CD14-positive monocyte (primary cell): ENCODE data around the gene CUX1. TPM values are rescaled to one million over a fixed set of nuclear protein-coding genes. Genes with fewer than 3 reads are reported as not detected.

Experiments used
- DNase-seq, 3 donors: peaks; one replicate each; pipeline ENCODE4 v3.0.0-alpha.2; 2011 to 2022
- H2AFZ ChIP-seq: 2 replicates; pipeline ENCODE4 v1.6.0; 2012; ENCODE audit warnings: mild to moderate bottlenecking, low read depth, low read length, inconsistent platforms; ENCODE audit not compliant: insufficient read depth, poor library complexity, severe bottlenecking
- H3K27ac ChIP-seq, 2 donors: 1 replicate in 1 of 2; 2 replicates in 1 of 2; pipeline ENCODE4 v1.5.1; 2012 to 2013; ENCODE audit warnings: low read length in 2 of 2, control low read depth in 1 of 2, inconsistent platforms in 1 of 2, low read depth in 1 of 2, mild to moderate bottlenecking in 1 of 2
- H3K27me3 ChIP-seq, 2 donors: one replicate each; pipeline versions ENCODE4 v1.6.0 to v1.6.1; 2011 to 2013; ENCODE audit warnings: low read length in 2 of 2; ENCODE audit not compliant: control insufficient read depth in 2 of 2, insufficient read depth in 2 of 2
- H3K36me3 ChIP-seq, 2 donors: replicated peaks in 1 of 2; 1 replicate in 1 of 2; 2 replicates in 1 of 2; pipeline versions ENCODE4 v1.5.1 to v1.6.1; 2012 to 2013; ENCODE audit warnings: low read length in 2 of 2, control low read depth in 1 of 2, inconsistent platforms in 1 of 2, mild to moderate bottlenecking in 1 of 2; ENCODE audit not compliant: insufficient read depth in 2 of 2, control insufficient read depth in 1 of 2
- H3K4me1 ChIP-seq, 2 donors: 1 replicate in 1 of 2; 2 replicates in 1 of 2; pipeline versions ENCODE4 v1.5.1 to v1.6.1; 2012 to 2013; ENCODE audit warnings: low read length in 2 of 2, control low read depth in 1 of 2, inconsistent platforms in 1 of 2, mild to moderate bottlenecking in 1 of 2, moderate library complexity in 1 of 2; ENCODE audit not compliant: insufficient read depth in 2 of 2, control insufficient read depth in 1 of 2
- H3K4me2 ChIP-seq: replicated peaks from 2 replicates; pipeline ENCODE3; 2012; ENCODE audit warnings: low read length, moderate library complexity, mild to moderate bottlenecking; ENCODE audit not compliant: poor library complexity, severe bottlenecking; ENCODE audit errors: extremely low read depth
- H3K4me3 ChIP-seq, 3 experiments: fragments of 200-600 bp in 1 of 3; sonication (generic) in 1 of 3; replicated peaks in 1 of 3; 1 replicate in 2 of 3; 2 replicates in 1 of 3; pipeline ENCODE4 v1.5.1; 2011 to 2013; ENCODE audit warnings: low read length in 3 of 3, mild to moderate bottlenecking in 3 of 3, control low read depth in 2 of 3, low read depth in 2 of 3, inconsistent platforms in 1 of 3, moderate library complexity in 1 of 3
- H3K79me2 ChIP-seq: 2 replicates; pipeline ENCODE4 v1.6.0; 2012; ENCODE audit warnings: mild to moderate bottlenecking, control low read depth, inconsistent platforms, low read length, moderate library complexity; ENCODE audit not compliant: insufficient read depth
- H3K9ac ChIP-seq: 2 replicates; pipeline ENCODE4 v1.6.0; 2017; ENCODE audit warnings: low read length, mild to moderate bottlenecking; ENCODE audit not compliant: insufficient read depth, poor library complexity, severe bottlenecking
- H3K9me3 ChIP-seq, 2 donors: replicated peaks in 1 of 2; 1 replicate in 1 of 2; 2 replicates in 1 of 2; pipeline versions ENCODE4 v1.5.1 to v1.6.1; 2012 to 2013; ENCODE audit warnings: low read length in 2 of 2, control low read depth in 1 of 2; ENCODE audit not compliant: control insufficient read depth in 1 of 2, insufficient read depth in 1 of 2
- H4K20me1 ChIP-seq: 2 replicates; pipeline ENCODE4 v1.6.0; 2012; ENCODE audit warnings: mild to moderate bottlenecking, low read length, control low read depth, moderate library complexity; ENCODE audit not compliant: insufficient read depth
- H3K27ac Mint-ChIP-seq, 7 donors: one replicate each; pipeline ENCODE4 v1.8.0; 2020; ENCODE audit warnings: mild to moderate bottlenecking in 7 of 7, mixed read lengths in 7 of 7, moderate library complexity in 6 of 7, inconsistent platforms in 2 of 7
- H3K27me3 Mint-ChIP-seq, 3 donors: one replicate each; pipeline ENCODE4 v1.8.0; 2021 to 2022; ENCODE audit warnings: low read depth in 3 of 3, mild to moderate bottlenecking in 3 of 3, mixed read lengths in 3 of 3, moderate library complexity in 3 of 3, inconsistent platforms in 1 of 3
- H3K36me3 Mint-ChIP-seq, 2 donors: one replicate each; pipeline ENCODE4 v1.8.0; 2020; ENCODE audit warnings: mixed read lengths in 2 of 2, inconsistent platforms in 1 of 2, mild to moderate bottlenecking in 1 of 2
- H3K4me1 Mint-ChIP-seq: one replicate; pipeline ENCODE4 v1.8.0; 2020; ENCODE audit warnings: mild to moderate bottlenecking, mixed read lengths
- H3K4me3 Mint-ChIP-seq, 2 donors: one replicate each; pipeline ENCODE4 v1.8.0; 2020; ENCODE audit warnings: mild to moderate bottlenecking in 2 of 2, mixed read lengths in 2 of 2, moderate library complexity in 1 of 2
- H3K9me3 Mint-ChIP-seq, 7 donors: one replicate each; pipeline ENCODE4 v1.8.0; 2020 to 2022; ENCODE audit warnings: mixed read lengths in 7 of 7, mild to moderate bottlenecking in 6 of 7, moderate library complexity in 6 of 7, inconsistent platforms in 2 of 7
- WGBS: methylation state at CpG from one replicate; pipeline ENCODE4 v1.1.5; 2013; ENCODE audit warnings: missing lambda C conversion rate; ENCODE audit not compliant: insufficient coverage; 5-methylcytosine and 5-hydroxymethylcytosine counted together
- intact Hi-C, 2 donors: fragments of 100-400 bp; cut with micrococcal nuclease; formaldehyde crosslinking; loops; one replicate each; pipeline versions ENCODE4 v1.15.0 to v1.15.1; 2023
- polyA plus RNA-seq, 3 donors: library from polyadenylated mRNA; depleted of rRNA in 1 of 3; unstranded in 2 of 3; stranded (reverse) in 1 of 3; fragments of 300-500 nt in 2 of 3; fragments of >200 nt in 1 of 3; fragmentation: Illumina TruSeq in 2 of 3; gene quantifications; 1 replicate in 2 of 3; 2 replicates in 1 of 3; pipeline ENCODE4 v1.2.3, GENCODE V29; 2012 to 2021
- TF ChIP-seq, protein P1 (sequence below): fragments of 200-600 bp; IDR thresholded peaks from one replicate; pipeline ENCODE4 v1.8.0; 2022; ENCODE audit warnings: antibody characterized with exemption, mild to moderate bottlenecking

The CUX1 gene
- polyA plus RNA-seq, 3 donors, result 17.6 to 38.0 (median 28.0) TPM

DNA sequence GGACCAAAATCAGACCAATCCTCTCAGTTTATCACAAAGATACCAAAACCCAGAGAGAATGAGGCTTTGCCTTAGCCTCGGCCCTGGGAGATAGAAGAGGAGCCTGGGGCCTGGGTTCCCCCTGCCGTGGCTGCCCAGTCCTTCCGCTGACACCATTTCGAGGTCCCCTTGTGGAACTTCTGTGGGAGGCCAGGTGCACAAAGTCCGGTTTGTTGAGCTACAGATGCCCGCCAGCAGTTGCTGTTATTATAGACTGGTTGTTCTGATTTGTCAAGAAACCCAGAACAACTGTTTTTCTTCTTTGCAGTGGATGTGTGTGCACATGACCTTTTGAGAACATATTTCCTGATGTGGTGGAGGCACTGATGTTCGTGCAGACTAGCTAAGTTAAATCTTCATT is 47.6 kb downstream of the CUX1 start:
- DNase-seq, result no peak
- H3K27ac ChIP-seq, result peak overlapping the region in 1 of 2 donors; percentile 28
- H3K4me3 Mint-ChIP-seq, result no peak overlapping the region
- H3K4me2 ChIP-seq, result no peak overlapping the region
- peaks cover 100% of the 10 kb centered on the region for H4K20me1 ChIP-seq
- no peaks in the 10 kb centered on the region for H3K27me3 ChIP-seq
- no peak overlapping the region for H3K9ac ChIP-seq
- intact Hi-C loops, result loop anchor here in 1 of 2 donors (5.0 to 10.0 kb wide), 2 partner anchors 37 to 90 kb away; no protein-coding TSS in a partner anchor
- H3K36me3 Mint-ChIP-seq, result peaks cover 11 to 40% of the 10 kb centered on the region in 2 donors
- no peak overlapping the region for H2AFZ ChIP-seq
- TF ChIP-seq, protein P1, sequence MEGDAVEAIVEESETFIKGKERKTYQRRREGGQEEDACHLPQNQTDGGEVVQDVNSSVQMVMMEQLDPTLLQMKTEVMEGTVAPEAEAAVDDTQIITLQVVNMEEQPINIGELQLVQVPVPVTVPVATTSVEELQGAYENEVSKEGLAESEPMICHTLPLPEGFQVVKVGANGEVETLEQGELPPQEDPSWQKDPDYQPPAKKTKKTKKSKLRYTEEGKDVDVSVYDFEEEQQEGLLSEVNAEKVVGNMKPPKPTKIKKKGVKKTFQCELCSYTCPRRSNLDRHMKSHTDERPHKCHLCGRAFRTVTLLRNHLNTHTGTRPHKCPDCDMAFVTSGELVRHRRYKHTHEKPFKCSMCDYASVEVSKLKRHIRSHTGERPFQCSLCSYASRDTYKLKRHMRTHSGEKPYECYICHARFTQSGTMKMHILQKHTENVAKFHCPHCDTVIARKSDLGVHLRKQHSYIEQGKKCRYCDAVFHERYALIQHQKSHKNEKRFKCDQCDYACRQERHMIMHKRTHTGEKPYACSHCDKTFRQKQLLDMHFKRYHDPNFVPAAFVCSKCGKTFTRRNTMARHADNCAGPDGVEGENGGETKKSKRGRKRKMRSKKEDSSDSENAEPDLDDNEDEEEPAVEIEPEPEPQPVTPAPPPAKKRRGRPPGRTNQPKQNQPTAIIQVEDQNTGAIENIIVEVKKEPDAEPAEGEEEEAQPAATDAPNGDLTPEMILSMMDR, result no peak
- no peaks in the 10 kb centered on the region for H3K9me3 Mint-ChIP-seq
- peak overlapping the region in 3 of 7 donors; percentile 24 to 63 (median 42) for H3K27ac Mint-ChIP-seq
- H3K9me3 ChIP-seq, result no peaks in the 10 kb centered on the region
- 81% methylated on average over 5 of the region's 7 CpGs for WGBS
- peaks cover 7 to 14% of the 10 kb centered on the region in 2 donors for H3K36me3 ChIP-seq
- peaks cover 100% of the 10 kb centered on the region for H3K79me2 ChIP-seq
- H3K27me3 Mint-ChIP-seq, result peaks cover 0 to 4% (median 0%) of the 10 kb centered on the region in 3 donors
- peaks cover 4 to 5% of the 10 kb centered on the region in 2 donors for H3K4me1 ChIP-seq
- H3K4me1 Mint-ChIP-seq, result peaks cover 26% of the 10 kb centered on the region
- no peak overlapping the region for H3K4me3 ChIP-seq

DNA sequence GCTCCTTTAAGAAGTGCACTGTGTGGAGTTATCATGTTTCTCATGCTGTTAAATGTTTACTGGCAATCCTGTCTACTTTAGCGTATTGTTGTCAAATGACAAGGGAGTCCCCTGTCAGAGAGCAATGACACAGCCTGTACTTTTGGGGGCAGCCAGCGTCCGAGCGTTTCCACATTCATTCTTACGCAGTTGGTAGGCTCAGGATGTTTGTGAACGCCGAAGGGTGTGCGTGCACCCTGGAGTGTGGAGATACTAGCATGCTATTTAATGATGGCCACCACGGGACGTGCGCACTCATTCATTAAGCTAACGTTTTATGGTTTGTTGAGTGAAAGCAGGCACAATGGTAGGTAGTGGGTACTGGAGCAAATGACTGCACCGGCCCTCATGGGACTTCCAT is 48.0 kb downstream of the CUX1 start:
- WGBS, result 96% methylated on average over 10 of the region's 13 CpGs
- H3K79me2 ChIP-seq, result peaks cover 100% of the 10 kb centered on the region

More for the DNA sequence above, 48.0 kb downstream of the CUX1 start:
- TF ChIP-seq, protein P1, result no peak
- intact Hi-C loops, result loop anchor here in 1 of 2 donors (5.0 to 10.0 kb wide), 2 partner anchors 37 to 89 kb away; no protein-coding TSS in a partner anchor
- peaks cover 24% of the 10 kb centered on the region for H3K4me1 Mint-ChIP-seq
- peaks cover 100% of the 10 kb centered on the region for H4K20me1 ChIP-seq
- peaks cover 11 to 36% of the 10 kb centered on the region in 2 donors for H3K36me3 Mint-ChIP-seq
- peaks cover 0 to 4% (median 0%) of the 10 kb centered on the region in 3 donors for H3K27me3 Mint-ChIP-seq
- peaks cover 7 to 14% of the 10 kb centered on the region in 2 donors for H3K36me3 ChIP-seq
- peak overlapping the region in 1 of 7 donors; percentile 63 for H3K27ac Mint-ChIP-seq
- peaks cover 0 to under 1% of the 10 kb centered on the region in 2 donors for H3K4me1 ChIP-seq
- H3K4me3 ChIP-seq, result no peak overlapping the region
- H3K27ac ChIP-seq, result peak overlapping the region in 1 of 2 donors; percentile 28
- H3K4me3 Mint-ChIP-seq, result no peak overlapping the region
- no peak overlapping the region for H3K9ac ChIP-seq
- no peak overlapping the region for H2AFZ ChIP-seq
- no peaks in the 10 kb centered on the region for H3K27me3 ChIP-seq
- no peaks in the 10 kb centered on the region for H3K9me3 Mint-ChIP-seq
- H3K4me2 ChIP-seq, result no peak overlapping the region
- no peaks in the 10 kb centered on the region for H3K9me3 ChIP-seq
- no peak for DNase-seq
